Testis (tissue), 2 donors: ENCODE data around the gene KCNG2.

Source experiments
- CTCF ChIP-seq, 3 experiments: fragments of 450-650 bp in 2 of 3; fragments of 200-600 bp in 1 of 3; sonication (generic) in 1 of 3; IDR thresholded peaks; one replicate each; pipeline ENCODE4 v1.5.1; 2016 to 2019; ENCODE audit warnings: antibody characterized with exemption in 3 of 3, mild to moderate bottlenecking in 2 of 3, moderate library complexity in 1 of 3
- POLR2A ChIP-seq: fragments of 450-650 bp; IDR thresholded peaks from one replicate; pipeline ENCODE4 v1.6.1; 2017; ENCODE audit warnings: antibody characterized with exemption, mild to moderate bottlenecking, moderate library complexity

- TF ChIP-seq POLR2A (no peak), CTCF (IDR thresholded peaks at IDR 0.05) (no peak)
Measured at GRCh38 chr18:79911344-79912270, 113.9 kb downstream of the KCNG2 start.
